OCI-LY7 (cell line): ENCODE results near the gene CDH23. TPM values are rescaled to one million over a fixed set of nuclear protein-coding genes. Genes with fewer than 3 reads are reported as not detected.

ENCODE experiments used
- BruUV-seq: library from RNA; stranded (reverse); fragments of 400-500 nt; replicated peaks from 2 replicates; lab custom pipeline; 2021; lab: Mats Ljungman, UMichigan
- CTCF ChIA-PET: fragments of 300-600 bp; sonication (Branson Sonifier 250); formaldehyde crosslinking; loops from one replicate; lab custom pipeline; 2022; ENCODE audit warnings: antibody characterized with exemption; ENCODE audit not compliant: unreplicated experiment; lab: Charles Lee
- POLR2A ChIA-PET: fragments of 300-600 bp; sonication (Branson Sonifier 250); formaldehyde crosslinking; loops from one replicate; lab custom pipeline; 2022; ENCODE audit warnings: antibody characterized with exemption; lab: Charles Lee
- DNase-seq: peaks from one replicate; pipeline ENCODE4 v3.0.0-alpha.2; 2015; ENCODE audit warnings: low spot score
- H2AFZ ChIP-seq: fragments of 200-600 bp; sonication (generic), shearing (Covaris generic); 2 replicates; pipeline ENCODE4 v1.6.1; 2014; ENCODE audit warnings: mild to moderate bottlenecking, antibody characterized with exemption, low read length, moderate library complexity
- H3K27ac ChIP-seq: fragments of 200-600 bp; sonication (generic); 2 replicates; pipeline ENCODE4 v1.5.1; 2014; ENCODE audit warnings: mixed run types, low read depth, mild to moderate bottlenecking, moderate library complexity, low read length, inconsistent platforms; ENCODE audit not compliant: poor library complexity, severe bottlenecking
- H3K36me3 ChIP-seq: fragments of 200-600 bp; sonication (generic); 2 replicates; pipeline ENCODE4 v1.6.1; 2014; ENCODE audit warnings: mild to moderate bottlenecking, antibody characterized with exemption, low read length, moderate library complexity, mixed read lengths; ENCODE audit not compliant: insufficient read depth
- H3K4me1 ChIP-seq: fragments of 200-600 bp; sonication (generic); 2 replicates; pipeline ENCODE4 v1.5.1; 2014; ENCODE audit warnings: mild to moderate bottlenecking, low read length; ENCODE audit not compliant: insufficient read depth, poor library complexity, severe bottlenecking
- H3K4me2 ChIP-seq: fragments of 200-600 bp; sonication (generic); 2 replicates; pipeline ENCODE4 v1.6.1; 2014; ENCODE audit warnings: mild to moderate bottlenecking, low read length
- H3K4me3 ChIP-seq: fragments of 200-600 bp; sonication (generic); 2 replicates; pipeline ENCODE4 v1.5.1; 2014; ENCODE audit warnings: mild to moderate bottlenecking, low read depth, low read length; ENCODE audit not compliant: poor library complexity, severe bottlenecking
- H3K79me2 ChIP-seq: fragments of 200-600 bp; sonication (generic); 2 replicates; pipeline ENCODE4 v1.6.1; 2016; ENCODE audit warnings: low read depth, mild to moderate bottlenecking, low read length, moderate library complexity, mixed read lengths; ENCODE audit not compliant: insufficient read depth
- H3K9me2 ChIP-seq: fragments of 200-600 bp; sonication (generic); 2 replicates; pipeline ENCODE4 v1.6.1; 2016; ENCODE audit warnings: mild to moderate bottlenecking, low read length, mixed read lengths; ENCODE audit not compliant: insufficient read depth
- H3K9me3 ChIP-seq: fragments of 200-600 bp; sonication (generic); 2 replicates; pipeline ENCODE4 v1.6.1; 2014; ENCODE audit warnings: mild to moderate bottlenecking, mixed run types, low read length, mixed read lengths
- H4K20me1 ChIP-seq: fragments of 200-600 bp; sonication (generic); 2 replicates; pipeline ENCODE4 v1.6.1; 2014; ENCODE audit warnings: mild to moderate bottlenecking, antibody characterized with exemption, low read length, moderate library complexity, mixed read lengths; ENCODE audit not compliant: insufficient read depth
- EZH2phosphoT487 ChIP-seq: fragments of 200-600 bp; sonication (generic); IDR thresholded peaks from 2 replicates; pipeline ENCODE4 v1.6.1; 2018; ENCODE audit warnings: low read depth, borderline replicate concordance, mild to moderate bottlenecking, mixed run types, antibody characterized with exemption, low read length, moderate library complexity, mixed read lengths
- intact Hi-C: fragments of 100-400 bp; cut with micrococcal nuclease; formaldehyde crosslinking; loops from one replicate; pipeline ENCODE4 v1.10.0; 2022; ENCODE audit not compliant: unreplicated experiment
- total RNA-seq, 2 experiments: library from RNA; depleted of rRNA in 1 of 2; stranded (reverse); fragments of >200 nt in 1 of 2; shearing (Covaris generic) in 1 of 2; gene quantifications; 2 replicates each; pipeline ENCODE4 v1.2.3, GENCODE V29; 2014 to 2022
- TF ChIP-seq, protein P1 (sequence below): fragments of 200-600 bp; sonication (generic); conservative IDR thresholded peaks from 2 replicates; pipeline ENCODE4 v1.5.1; 2014; ENCODE audit warnings: mild to moderate bottlenecking, antibody characterized with exemption, low read length, moderate library complexity, mixed read lengths

Gene CDH23
- total RNA-seq, 2 experiments from 2014 or later, result 0.92 to 9.9 TPM

- intact Hi-C loops, result no loop called here
- CTCF ChIA-PET, result no interaction called here
- POLR2A ChIA-PET, result interaction anchor here (0.7 kb wide), 1 partner anchor 42 kb away, joined by 3 read pairs; no protein-coding TSS in a partner anchor
- H3K4me3 ChIP-seq, result no peak overlapping the region
- no TSS peak for BruUV-seq
- H3K36me3 ChIP-seq, result no peaks in the 10 kb centered on the region
- H3K9me3 ChIP-seq, result no peaks in the 10 kb centered on the region
- no peak overlapping the region for H3K27ac ChIP-seq
- no peaks in the 10 kb centered on the region for H3K79me2 ChIP-seq
- H2AFZ ChIP-seq, result no peak overlapping the region
- no peaks in the 10 kb centered on the region for H4K20me1 ChIP-seq
- TF ChIP-seq, protein P1, sequence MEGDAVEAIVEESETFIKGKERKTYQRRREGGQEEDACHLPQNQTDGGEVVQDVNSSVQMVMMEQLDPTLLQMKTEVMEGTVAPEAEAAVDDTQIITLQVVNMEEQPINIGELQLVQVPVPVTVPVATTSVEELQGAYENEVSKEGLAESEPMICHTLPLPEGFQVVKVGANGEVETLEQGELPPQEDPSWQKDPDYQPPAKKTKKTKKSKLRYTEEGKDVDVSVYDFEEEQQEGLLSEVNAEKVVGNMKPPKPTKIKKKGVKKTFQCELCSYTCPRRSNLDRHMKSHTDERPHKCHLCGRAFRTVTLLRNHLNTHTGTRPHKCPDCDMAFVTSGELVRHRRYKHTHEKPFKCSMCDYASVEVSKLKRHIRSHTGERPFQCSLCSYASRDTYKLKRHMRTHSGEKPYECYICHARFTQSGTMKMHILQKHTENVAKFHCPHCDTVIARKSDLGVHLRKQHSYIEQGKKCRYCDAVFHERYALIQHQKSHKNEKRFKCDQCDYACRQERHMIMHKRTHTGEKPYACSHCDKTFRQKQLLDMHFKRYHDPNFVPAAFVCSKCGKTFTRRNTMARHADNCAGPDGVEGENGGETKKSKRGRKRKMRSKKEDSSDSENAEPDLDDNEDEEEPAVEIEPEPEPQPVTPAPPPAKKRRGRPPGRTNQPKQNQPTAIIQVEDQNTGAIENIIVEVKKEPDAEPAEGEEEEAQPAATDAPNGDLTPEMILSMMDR, result no peak
- no peak for TF ChIP-seq EZH2phosphoT487
- no peak overlapping the region for H3K4me2 ChIP-seq
- no peak for DNase-seq
- H3K9me2 ChIP-seq, result no peaks in the 10 kb centered on the region
- H3K4me1 ChIP-seq, result no peaks in the 10 kb centered on the region
These were observed 120.8 kb downstream of the CDH23 start for GRCh38 chr10:71517298-71518169.

DNA sequence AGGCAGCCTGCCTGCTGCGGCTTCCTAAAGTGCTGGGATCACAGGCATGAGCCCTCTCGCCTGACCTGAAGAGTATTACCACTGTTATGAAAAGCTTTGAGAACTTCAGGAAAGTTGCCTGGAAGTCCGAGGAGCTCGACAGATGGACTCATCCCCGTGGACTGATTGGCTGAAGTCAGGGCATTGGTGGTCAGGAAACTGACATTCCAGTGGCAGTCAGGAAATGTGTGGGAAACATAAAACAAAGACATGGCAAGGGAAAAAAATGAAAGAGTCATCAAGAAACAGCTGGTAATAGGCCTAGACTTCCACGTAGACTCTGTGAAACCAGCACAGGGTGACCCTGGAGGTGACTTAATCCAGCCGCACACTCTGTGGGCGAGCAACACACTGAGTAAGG lies 123.3 kb downstream of the CDH23 start:
- Histone ChIP-seq H3K4me2 (no peak overlapping the region), H3K4me3 (no peak overlapping the region), H3K27ac (no peak overlapping the region), H3K9me3 (no peaks in the 10 kb centered on the region), H2AFZ (no peak overlapping the region), H3K4me1 (no peaks in the 10 kb centered on the region), H3K79me2 (no peaks in the 10 kb centered on the region), H3K36me3 (no peaks in the 10 kb centered on the region), H3K9me2 (no peaks in the 10 kb centered on the region), H4K20me1 (no peaks in the 10 kb centered on the region)
- no peak for DNase-seq
- intact Hi-C loops, result no loop called here
- POLR2A ChIA-PET, result interaction anchor here (0.8 kb wide), 2 partner anchors 141 to 565 kb away, joined by 3 read pairs; no protein-coding TSS in a partner anchor
- CTCF ChIA-PET, result no interaction called here
- no TSS peak for BruUV-seq
- TF ChIP-seq EZH2phosphoT487, result no peak
- TF ChIP-seq, protein P1, result no peak
